HepG2 (cell line): ENCODE measurements around the gene OSBPL10. TPM values are rescaled to one million over a fixed set of nuclear protein-coding genes. Genes with fewer than 3 reads are reported as not detected.
A peak's percentile ranks its signal among the peaks of the same experiment; 100 is the strongest.

Experiments
- ATAC-seq: fragments of 200-7000 bp; cut with Tn5 transposase; 3 replicates; pipeline ENCODE4 v1.9.1; 2020; ENCODE audit warnings: mild to moderate bottlenecking, moderate library complexity
- BruUV-seq: library from RNA; stranded (reverse); fragments of 400-500 nt; replicated peaks from 2 replicates; lab custom pipeline; 2021; lab: Mats Ljungman, UMichigan
- CTCF ChIA-PET: fragments of 300-600 bp; formaldehyde crosslinking; extraction: SDS; loops from one replicate; lab custom pipeline; 2021; ENCODE audit warnings: low total read pairs, inconsistent platforms, low intra/inter-chr PET ratio; lab: Yijun Ruan, JAX
- POLR2A ChIA-PET: fragments of 350-600 bp; sonication (Branson Sonifier 250); formaldehyde crosslinking; loops from one replicate; lab custom pipeline; 2020; ENCODE audit warnings: antibody characterized with exemption, inconsistent platforms; lab: Yijun Ruan, JAX
- DNase-seq: peaks from one replicate; pipeline ENCODE4 v3.0.0-alpha.2; 2015; ENCODE audit warnings: low spot score
- FAIRE-seq: peaks from 3 replicates; lab custom pipeline; 2011; peaks lifted over from hg19 to GRCh38; lab: Jason Lieb, UNC
- H2AFZ ChIP-seq: one replicate; pipeline ENCODE4 v1.6.1; 2011; ENCODE audit warnings: low read length, inconsistent platforms
- H3K27ac ChIP-seq: fragments of 300-600 bp; 3 replicates; pipeline ENCODE4 v1.8.0; 2011; ENCODE audit warnings: mixed run types, mild to moderate bottlenecking, mixed read lengths, low read length, inconsistent platforms; ENCODE audit not compliant: insufficient read depth; ENCODE audit errors: extremely low read length
- H3K27me3 ChIP-seq, 2 experiments: fragments of 200-600 bp in 1 of 2; 2 replicates in 1 of 2; 3 replicates in 1 of 2; pipeline versions ENCODE4 v1.6.0 to v1.8.0; 2011; ENCODE audit warnings: low read length in 2 of 2, mild to moderate bottlenecking in 2 of 2, moderate library complexity in 2 of 2, inconsistent platforms in 1 of 2; ENCODE audit not compliant: insufficient read depth in 2 of 2, control insufficient read depth in 1 of 2
- H3K36me3 ChIP-seq, 2 experiments: fragments of 200-600 bp in 1 of 2; replicated peaks in 1 of 2; 2 replicates in 1 of 2; 3 replicates in 1 of 2; pipeline versions ENCODE4 v1.5.1 to v1.8.0; 2011; ENCODE audit warnings: low read length in 2 of 2, inconsistent platforms in 1 of 2; ENCODE audit not compliant: insufficient read depth in 2 of 2, control insufficient read depth in 1 of 2
- H3K4me1 ChIP-seq: 2 replicates; pipeline ENCODE4 v1.5.1; 2012; ENCODE audit warnings: low read length, inconsistent platforms; ENCODE audit not compliant: insufficient read depth
- H3K4me2 ChIP-seq: 2 replicates; pipeline ENCODE4 v1.6.0; 2011; ENCODE audit warnings: low read depth, low read length, inconsistent platforms
- H3K4me3 ChIP-seq, 3 experiments: fragments of 200-600 bp in 1 of 3; sonication (generic), shearing (Covaris generic) in 1 of 3; replicated peaks in 1 of 3; 2 replicates each; pipeline ENCODE4 v1.5.1; 2011 to 2016; ENCODE audit warnings: low read length in 3 of 3, inconsistent platforms in 2 of 3, low read depth in 2 of 3, mild to moderate bottlenecking in 2 of 3, control low read depth in 1 of 3, mixed read lengths in 1 of 3; ENCODE audit not compliant: insufficient read depth in 1 of 3
- H3K79me2 ChIP-seq: one replicate; pipeline ENCODE4 v1.6.1; 2011; ENCODE audit warnings: low read length, inconsistent platforms; ENCODE audit not compliant: insufficient read depth
- H3K9ac ChIP-seq: 2 replicates; pipeline ENCODE4 v1.6.0; 2011; ENCODE audit warnings: mild to moderate bottlenecking, low read depth, low read length, inconsistent platforms; ENCODE audit not compliant: insufficient read depth
- H3K9me3 ChIP-seq: 2 replicates; pipeline ENCODE4 v1.5.1; 2012; ENCODE audit warnings: mild to moderate bottlenecking, low read length
- H4K20me1 ChIP-seq: 2 replicates; pipeline ENCODE4 v1.6.0; 2011; ENCODE audit warnings: inconsistent platforms, mild to moderate bottlenecking, low read length, moderate library complexity; ENCODE audit not compliant: insufficient read depth
- WGBS: methylation state at CpG from one replicate; pipeline ENCODE4 v1.1.6; 2017; ENCODE audit warnings: low lambda C conversion rate; 5-methylcytosine and 5-hydroxymethylcytosine counted together
- in situ Hi-C: cut with HindIII; loops from 2 replicates; pipeline ENCODE4 v1.10.0; 2017; ENCODE audit warnings: low pct_unique_long_range_greater_than_20kb; ENCODE audit not compliant: extremely low pct_ligation_motif_present
- intact Hi-C: fragments of 100-400 bp; cut with micrococcal nuclease; formaldehyde crosslinking; loops from one replicate; pipeline ENCODE4 v1.10.0; 2022; ENCODE audit not compliant: unreplicated experiment
- polyA plus RNA-seq, 8 experiments: library from polyadenylated mRNA; depleted of rRNA in 3 of 8; stranded (reverse) in 7 of 8; unstranded in 1 of 8; fragments of >200 nt; fragmentation: Illumina TruSeq in 4 of 8; extraction: Trizol in 4 of 8; gene quantifications; 2 replicates each; pipeline versions ENCODE4 v1.2.1 to v1.2.3, GENCODE V29; 2011 to 2016; ENCODE audit warnings: low read depth in 4 of 8, missing spikeins in 1 of 8, mixed read lengths in 1 of 8; ENCODE audit not compliant: insufficient read depth in 1 of 8
- total RNA-seq, 5 experiments: library from RNA; depleted of rRNA; stranded (reverse); fragments of >200 nt; fragmentation: Illumina TruSeq; extraction: Trizol; gene quantifications; 2 replicates each; pipeline ENCODE4 v1.2.3, GENCODE V29; 2016; ENCODE audit warnings: low read depth in 1 of 5
- TF ChIP-seq, protein P1 (sequence below), 2 experiments: fragments of 450-650 bp in 1 of 2; sonication (generic) in 1 of 2; formaldehyde crosslinking in 1 of 2; IDR thresholded peaks; 2 replicates each; pipeline versions ENCODE4 v1.6.1 to v1.8.0; 2016 to 2022; ENCODE audit warnings: antibody characterized with exemption in 1 of 2, mild to moderate bottlenecking in 1 of 2, missing genetic modification reagents in 1 of 2
- TF ChIP-seq, protein P2 (sequence below): sonication (generic); formaldehyde crosslinking; IDR thresholded peaks from 2 replicates; pipeline ENCODE4 v1.8.0; 2022; ENCODE audit warnings: missing genetic modification reagents, mild to moderate bottlenecking, moderate library complexity, borderline replicate concordance

The OSBPL10 gene
- total and polyA plus RNA-seq, 2 of the 13 experiments (the other 11 are each of a cell fraction or from before 2014, with no cell fraction given) = 10.3 to 28.6 TPM

DNA sequence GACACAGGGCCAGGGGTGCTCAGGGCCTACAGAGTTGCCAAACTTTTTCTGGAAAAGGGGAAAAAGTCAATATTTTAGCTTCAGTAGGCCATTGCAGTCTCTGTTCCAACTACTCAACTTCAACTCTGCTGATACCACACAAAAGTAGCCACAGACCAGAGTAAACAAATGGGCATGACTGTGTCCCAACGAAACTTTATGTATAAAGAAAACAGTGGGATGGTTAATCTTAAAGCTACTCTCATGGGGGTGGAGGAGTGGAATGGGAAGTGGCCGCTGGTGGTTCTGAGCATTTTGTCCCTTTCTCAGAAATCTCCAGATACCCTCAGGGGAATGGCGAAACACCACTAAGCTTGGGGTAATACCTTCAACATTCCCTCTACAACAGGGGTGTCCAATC, 69.9 kb downstream of the OSBPL10 start:
- TF ChIP-seq, protein P1, sequence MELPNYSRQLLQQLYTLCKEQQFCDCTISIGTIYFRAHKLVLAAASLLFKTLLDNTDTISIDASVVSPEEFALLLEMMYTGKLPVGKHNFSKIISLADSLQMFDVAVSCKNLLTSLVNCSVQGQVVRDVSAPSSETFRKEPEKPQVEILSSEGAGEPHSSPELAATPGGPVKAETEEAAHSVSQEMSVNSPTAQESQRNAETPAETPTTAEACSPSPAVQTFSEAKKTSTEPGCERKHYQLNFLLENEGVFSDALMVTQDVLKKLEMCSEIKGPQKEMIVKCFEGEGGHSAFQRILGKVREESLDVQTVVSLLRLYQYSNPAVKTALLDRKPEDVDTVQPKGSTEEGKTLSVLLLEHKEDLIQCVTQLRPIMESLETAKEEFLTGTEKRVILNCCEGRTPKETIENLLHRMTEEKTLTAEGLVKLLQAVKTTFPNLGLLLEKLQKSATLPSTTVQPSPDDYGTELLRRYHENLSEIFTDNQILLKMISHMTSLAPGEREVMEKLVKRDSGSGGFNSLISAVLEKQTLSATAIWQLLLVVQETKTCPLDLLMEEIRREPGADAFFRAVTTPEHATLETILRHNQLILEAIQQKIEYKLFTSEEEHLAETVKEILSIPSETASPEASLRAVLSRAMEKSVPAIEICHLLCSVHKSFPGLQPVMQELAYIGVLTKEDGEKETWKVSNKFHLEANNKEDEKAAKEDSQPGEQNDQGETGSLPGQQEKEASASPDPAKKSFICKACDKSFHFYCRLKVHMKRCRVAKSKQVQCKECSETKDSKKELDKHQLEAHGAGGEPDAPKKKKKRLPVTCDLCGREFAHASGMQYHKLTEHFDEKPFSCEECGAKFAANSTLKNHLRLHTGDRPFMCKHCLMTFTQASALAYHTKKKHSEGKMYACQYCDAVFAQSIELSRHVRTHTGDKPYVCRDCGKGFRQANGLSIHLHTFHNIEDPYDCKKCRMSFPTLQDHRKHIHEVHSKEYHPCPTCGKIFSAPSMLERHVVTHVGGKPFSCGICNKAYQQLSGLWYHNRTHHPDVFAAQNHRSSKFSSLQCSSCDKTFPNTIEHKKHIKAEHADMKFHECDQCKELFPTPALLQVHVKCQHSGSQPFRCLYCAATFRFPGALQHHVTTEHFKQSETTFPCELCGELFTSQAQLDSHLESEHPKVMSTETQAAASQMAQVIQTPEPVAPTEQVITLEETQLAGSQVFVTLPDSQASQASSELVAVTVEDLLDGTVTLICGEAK (IDR thresholded peaks at IDR 0.05) = no peak
- TF ChIP-seq, protein P1 (CRISPR knock-in tag; IDR thresholded peaks at IDR 0.05) = 0 out of 2 replicates have a peak, but pooled peaks have one; percentile 62
- TF ChIP-seq, protein P2, sequence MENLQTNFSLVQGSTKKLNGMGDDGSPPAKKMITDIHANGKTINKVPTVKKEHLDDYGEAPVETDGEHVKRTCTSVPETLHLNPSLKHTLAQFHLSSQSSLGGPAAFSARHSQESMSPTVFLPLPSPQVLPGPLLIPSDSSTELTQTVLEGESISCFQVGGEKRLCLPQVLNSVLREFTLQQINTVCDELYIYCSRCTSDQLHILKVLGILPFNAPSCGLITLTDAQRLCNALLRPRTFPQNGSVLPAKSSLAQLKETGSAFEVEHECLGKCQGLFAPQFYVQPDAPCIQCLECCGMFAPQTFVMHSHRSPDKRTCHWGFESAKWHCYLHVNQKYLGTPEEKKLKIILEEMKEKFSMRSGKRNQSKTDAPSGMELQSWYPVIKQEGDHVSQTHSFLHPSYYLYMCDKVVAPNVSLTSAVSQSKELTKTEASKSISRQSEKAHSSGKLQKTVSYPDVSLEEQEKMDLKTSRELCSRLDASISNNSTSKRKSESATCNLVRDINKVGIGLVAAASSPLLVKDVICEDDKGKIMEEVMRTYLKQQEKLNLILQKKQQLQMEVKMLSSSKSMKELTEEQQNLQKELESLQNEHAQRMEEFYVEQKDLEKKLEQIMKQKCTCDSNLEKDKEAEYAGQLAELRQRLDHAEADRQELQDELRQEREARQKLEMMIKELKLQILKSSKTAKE (CRISPR knock-in tag) = no peak
- Histone ChIP-seq H4K20me1 (no peaks in the 10 kb centered on the region), H2AFZ (no peak overlapping the region), H3K4me3 (no peak overlapping the region), H3K27ac (no peak overlapping the region), H3K4me2 (no peak overlapping the region), H3K9me3 (no peaks in the 10 kb centered on the region), H3K27me3 (no peaks in the 10 kb centered on the region), H3K4me1 (peaks cover 35% of the 10 kb centered on the region), H3K36me3 (no peaks in the 10 kb centered on the region), H3K9ac (no peak overlapping the region), H3K79me2 (peaks cover 31% of the 10 kb centered on the region)
- DNase-seq (no peak), FAIRE-seq (no peak), ATAC-seq (no peak)
- intact Hi-C loops = no loop called here
- ChIA-PET CTCF (no interaction called here), POLR2A (no interaction called here)
- no TSS peak for BruUV-seq
- in situ Hi-C loops = no loop called here
- WGBS = 74% methylated on average over 3 of the region's 3 CpGs
